Glomerular visceral epithelial cell (primary cell): Measurements from ENCODE around the gene NGF.
A peak's percentile ranks its signal among the peaks of the same experiment; 100 is the strongest.

Experiments
- DNase-seq: peaks from one replicate; pipeline ENCODE4 v3.0.0-alpha.2; 2016; ENCODE audit errors: extremely low spot score

Gene NGF

GRCh38 chr1:115283249-115283648 is 54.8 kb downstream of the NGF start:
- no peak for DNase-seq

- DNase-seq: no peak
These were observed 55.2 kb downstream of the NGF start for GRCh38 chr1:115282807-115283208.

GRCh38 chr1:115281143-115281542 is 56.9 kb downstream of the NGF start:
- no peak for DNase-seq

- no peak for DNase-seq
These were observed 58.0 kb downstream of the NGF start for GRCh38 chr1:115280064-115280463.

- no peak for DNase-seq
These were observed 59.8 kb downstream of the NGF start for GRCh38 chr1:115278211-115278610.

- DNase-seq: peak; percentile 34
These were observed 60.8 kb downstream of the NGF start for GRCh38 chr1:115277276-115277675.

- peak; percentile 24 for DNase-seq
These were observed 62.8 kb downstream of the NGF start for GRCh38 chr1:115275216-115275615.

- DNase-seq: no peak
These were observed 63.6 kb downstream of the NGF start for GRCh38 chr1:115274467-115274866.

- no peak for DNase-seq
These were observed 71.2 kb downstream of the NGF start for GRCh38 chr1:115266729-115267421.

GRCh38 chr1:115265099-115265498 is 73.0 kb downstream of the NGF start:
- no peak for DNase-seq

GRCh38 chr1:115262886-115263285 is 75.2 kb downstream of the NGF start:
- DNase-seq: no peak

- no peak for DNase-seq
These were observed 76.6 kb downstream of the NGF start for GRCh38 chr1:115261496-115261895.

GRCh38 chr1:115258302-115258866 is 79.7 kb downstream of the NGF start:
- DNase-seq: peak; percentile 42

GRCh38 chr1:115257591-115257990 is 80.5 kb downstream of the NGF start:
- DNase-seq: no peak

GRCh38 chr1:115255154-115255553 is 82.9 kb downstream of the NGF start:
- DNase-seq: no peak

- DNase-seq: no peak
These were observed 85.5 kb downstream of the NGF start for GRCh38 chr1:115252585-115252984.

- DNase-seq: peak; percentile 76
These were observed 86.2 kb downstream of the NGF start for GRCh38 chr1:115251856-115252255.

GRCh38 chr1:115251340-115251748 is 86.7 kb downstream of the NGF start:
- no peak for DNase-seq

- DNase-seq: no peak
These were observed 91.5 kb downstream of the NGF start for GRCh38 chr1:115246526-115246925.

- DNase-seq: no peak
These were observed 92.8 kb downstream of the NGF start for GRCh38 chr1:115245227-115245626.

- no peak for DNase-seq
These were observed 95.5 kb downstream of the NGF start for GRCh38 chr1:115242543-115242942.

- no peak for DNase-seq
These were observed 96.7 kb downstream of the NGF start for GRCh38 chr1:115241309-115241708.

GRCh38 chr1:115240297-115240696 is 97.8 kb downstream of the NGF start:
- DNase-seq: no peak

- DNase-seq: no peak
These were observed 98.6 kb downstream of the NGF start for GRCh38 chr1:115239426-115239825.
